ENCODE measurements around the gene CMSS1.

CMSS1 gene

GRCh38 chr3:99960123-99960878 is 142.6 kb downstream of the CMSS1 start:
- DNase-seq (ENCODE audit: low read depth), result no peak

GRCh38 chr3:99960941-99961340 is 143.3 kb downstream of the CMSS1 start:
- no peak for DNase-seq (ENCODE audit: low read depth)

DNA sequence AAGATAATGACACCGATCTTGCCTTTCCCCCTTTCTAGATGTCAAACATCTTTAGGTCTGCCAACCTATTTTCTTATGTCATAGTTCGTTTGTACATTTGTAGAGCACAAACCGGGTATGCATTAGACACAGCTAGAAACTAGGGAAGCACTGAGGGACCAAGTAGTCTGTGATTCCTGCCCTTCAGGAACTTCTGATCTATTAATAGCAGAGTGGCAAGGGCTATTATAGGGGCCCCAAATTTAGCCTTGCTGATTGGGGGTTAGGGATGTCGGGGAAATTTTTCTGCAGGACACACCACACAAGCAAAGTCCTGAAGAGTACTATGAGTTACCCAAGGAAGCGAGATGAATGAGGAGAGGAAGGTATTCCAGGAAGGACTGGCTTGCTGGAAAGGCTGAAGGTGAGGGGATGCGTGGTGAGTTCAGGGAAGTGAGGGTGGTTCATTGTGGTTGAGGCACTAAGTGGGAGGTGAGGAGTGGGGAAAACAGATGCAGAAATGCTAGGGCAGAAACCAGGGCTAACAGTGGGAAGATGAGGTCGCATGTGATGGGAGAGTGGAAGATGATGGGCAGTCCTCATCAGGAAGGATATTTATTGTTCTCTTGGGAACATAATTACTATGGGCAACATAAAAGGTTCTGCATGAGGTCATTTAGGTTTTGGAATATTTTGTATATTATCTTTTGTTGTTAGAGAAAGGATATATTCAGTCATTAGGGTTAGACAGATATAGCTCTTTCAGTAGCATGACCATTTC is 144.3 kb downstream of the CMSS1 start:
- no peak for DNase-seq (ENCODE audit: low read depth)

DNA sequence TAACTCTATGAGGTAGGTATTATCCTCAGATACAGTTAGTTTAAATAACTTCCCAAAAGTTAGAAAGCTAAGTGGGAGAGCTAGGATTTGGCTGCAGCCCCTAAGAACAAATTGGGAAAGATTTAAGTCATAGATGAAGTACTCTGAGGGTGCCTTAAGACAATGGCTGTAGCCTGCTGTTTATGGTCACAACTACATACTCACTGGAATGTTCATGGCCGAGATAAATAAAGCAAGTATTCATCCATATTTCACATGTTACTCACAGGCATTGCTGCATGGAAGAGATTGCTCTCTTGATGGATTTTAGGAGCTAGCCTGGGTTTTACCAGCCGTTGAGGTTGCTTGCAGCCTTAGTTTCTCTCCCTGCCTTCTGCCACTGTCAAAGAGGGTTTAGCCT is 145.0 kb downstream of the CMSS1 start:
- no peak for DNase-seq (ENCODE audit: low read depth)

DNA sequence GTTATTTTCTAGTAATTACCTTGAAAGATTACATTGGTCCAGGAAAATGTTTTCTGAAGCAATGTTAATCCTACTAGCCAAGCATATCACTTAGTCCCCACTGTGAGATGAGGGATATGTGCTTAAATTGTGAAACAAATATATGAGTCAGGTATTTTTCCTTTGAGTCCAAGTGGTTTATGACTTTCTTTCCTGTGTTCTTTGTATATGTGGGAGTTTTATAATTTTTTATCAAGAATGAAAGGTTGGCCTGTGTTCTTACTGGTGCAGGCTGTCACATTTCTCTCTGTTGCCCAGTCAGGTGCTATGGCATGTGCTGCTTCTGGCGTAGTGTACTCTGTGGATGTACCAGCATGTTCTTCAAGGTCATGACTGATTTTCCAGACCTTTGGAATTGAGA is 147.4 kb downstream of the CMSS1 start:
- no peak for DNase-seq (ENCODE audit: low read depth)

GRCh38 chr3:99965681-99966408 is 148.2 kb downstream of the CMSS1 start:
- DNase-seq (ENCODE audit: low read depth), result no peak

DNA sequence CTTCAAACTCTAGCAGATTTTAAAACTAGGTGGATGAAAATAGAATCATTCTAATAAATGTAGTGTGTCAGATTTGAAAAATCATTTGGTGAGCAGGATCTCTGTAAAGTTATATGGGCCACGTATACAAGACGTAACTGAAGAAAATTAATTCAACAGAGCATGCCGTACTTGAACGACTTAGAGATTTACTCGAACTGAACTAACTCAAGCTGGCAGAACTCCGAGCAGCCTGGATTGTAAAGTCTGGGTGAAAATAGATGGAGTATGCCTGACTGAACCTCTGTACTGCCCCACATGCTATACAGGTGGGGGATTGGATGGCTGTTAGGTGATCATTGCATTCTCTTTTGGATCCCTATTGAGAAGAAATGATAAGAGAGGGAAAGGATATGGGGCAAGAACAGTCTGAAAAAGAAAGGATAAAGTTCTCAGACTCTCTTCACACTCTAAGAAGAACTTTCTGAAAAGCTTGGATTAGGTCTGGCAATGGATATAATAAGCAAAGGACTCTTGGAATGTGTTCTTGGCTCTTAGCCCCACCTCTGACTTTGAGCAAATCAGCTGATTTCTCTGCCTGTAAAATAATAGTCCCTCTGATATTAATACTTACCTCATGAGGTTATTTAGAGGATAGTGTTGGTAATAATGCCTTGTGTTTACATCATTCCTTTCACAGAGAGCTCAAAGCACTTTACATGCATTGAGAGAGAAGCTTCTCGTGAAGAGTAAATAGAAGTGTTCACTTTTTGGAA is 149.2 kb downstream of the CMSS1 start:
- DNase-seq (ENCODE audit: low read depth), result no peak

GRCh38 chr3:99967796-99968195 is 150.1 kb downstream of the CMSS1 start:
- no peak for DNase-seq (ENCODE audit: low read depth)

GRCh38 chr3:99969136-99969535 is 151.5 kb downstream of the CMSS1 start:
- DNase-seq (ENCODE audit: low read depth), result no peak

DNA sequence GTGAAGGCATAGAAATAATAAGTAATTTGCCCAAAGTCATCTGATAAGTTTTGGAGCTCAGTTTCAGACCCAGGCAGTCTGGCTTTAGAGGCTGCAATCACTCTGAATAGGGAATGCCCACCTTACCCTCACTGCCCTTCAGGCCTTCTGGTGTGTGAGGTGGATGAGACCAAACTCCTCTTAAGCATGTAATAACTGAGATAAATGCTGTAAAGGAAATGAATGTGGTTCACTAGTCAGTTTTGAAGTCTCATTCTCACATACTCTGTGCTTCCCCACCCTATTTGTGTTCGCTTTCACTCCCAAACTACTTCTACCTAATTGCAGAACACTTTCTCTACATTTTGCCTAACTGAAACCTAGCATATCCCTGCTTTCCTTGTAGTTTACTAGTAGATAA is 152.5 kb downstream of the CMSS1 start:
- DNase-seq (ENCODE audit: low read depth), result no peak

GRCh38 chr3:99971761-99972160 is 154.1 kb downstream of the CMSS1 start:
- DNase-seq (ENCODE audit: low read depth), result no peak

DNA sequence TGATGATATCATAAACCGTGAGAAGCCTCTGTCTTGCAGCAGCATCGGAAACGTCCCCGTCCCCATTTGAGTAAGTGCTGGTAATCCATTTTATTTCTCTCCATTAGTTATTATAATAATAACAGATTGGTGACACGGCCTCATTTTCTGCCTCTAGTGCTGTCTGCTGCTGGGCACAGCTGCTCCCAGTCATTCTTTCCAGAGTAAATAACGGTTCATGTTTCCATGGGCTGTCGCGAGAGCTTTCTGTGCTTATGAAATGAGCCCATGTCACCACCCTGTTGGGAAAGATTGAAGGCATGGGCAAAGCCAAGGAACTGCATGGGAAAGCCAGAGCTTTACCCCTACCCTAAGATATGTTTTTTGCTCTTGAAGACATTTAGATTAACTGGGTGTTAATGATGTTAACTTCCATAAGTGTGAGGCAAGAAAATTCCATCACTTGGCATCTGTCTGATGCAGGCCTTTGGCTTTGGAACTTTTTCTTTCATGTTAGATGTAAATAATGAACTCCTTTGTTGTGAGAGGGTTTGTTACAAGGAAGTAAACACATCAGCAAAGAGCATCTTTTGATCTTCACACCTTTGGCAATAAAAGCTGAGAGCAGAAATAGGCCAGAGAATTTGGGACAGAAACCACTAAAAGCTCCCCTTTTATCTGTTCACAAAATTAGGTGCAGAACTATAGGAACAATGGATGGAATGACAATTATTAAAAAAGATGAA is 154.9 kb downstream of the CMSS1 start:
- no peak for DNase-seq (ENCODE audit: low read depth)

DNA sequence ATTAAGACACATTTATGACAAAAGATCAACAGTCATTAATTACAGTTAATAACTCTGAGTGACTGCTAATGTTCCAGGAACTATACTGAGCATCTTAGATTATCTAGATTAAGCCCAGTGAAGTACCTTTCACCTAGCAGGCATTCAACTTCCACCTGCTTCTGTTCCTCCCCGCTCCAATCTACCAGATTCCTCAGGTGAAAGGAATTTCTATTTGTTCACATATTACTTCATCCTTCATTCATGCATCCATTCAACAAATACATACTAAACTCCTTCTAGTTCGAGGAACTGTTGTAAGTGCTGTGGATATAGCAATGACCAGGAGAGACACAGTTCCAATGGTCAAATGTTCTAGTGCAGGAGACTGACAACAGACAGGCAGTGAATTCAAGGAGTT is 157.3 kb downstream of the CMSS1 start:
- no peak for DNase-seq (ENCODE audit: low read depth)

DNA sequence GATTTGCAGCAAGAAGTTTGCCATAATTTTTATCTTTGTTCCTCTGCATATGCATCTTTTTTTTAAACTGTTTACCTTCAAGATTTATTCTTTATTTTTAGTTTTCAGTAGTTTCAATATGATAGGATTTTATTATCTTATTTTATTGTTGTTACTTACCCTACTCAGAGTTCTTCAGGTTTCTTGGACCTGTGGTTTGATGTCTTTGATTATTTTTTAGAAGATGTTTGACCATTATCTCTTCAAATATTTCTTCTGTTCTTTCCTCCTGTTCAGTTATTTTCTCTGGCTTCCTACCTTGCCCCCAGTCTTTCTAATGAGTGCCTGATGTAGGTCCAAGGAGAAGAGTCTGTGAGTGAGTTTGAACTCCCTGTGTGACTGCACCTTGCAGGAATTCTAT is 158.9 kb downstream of the CMSS1 start:
- DNase-seq (ENCODE audit: low read depth), result no peak

GRCh38 chr3:99978221-99978620 is 160.6 kb downstream of the CMSS1 start:
- DNase-seq (ENCODE audit: low read depth), result no peak

DNA sequence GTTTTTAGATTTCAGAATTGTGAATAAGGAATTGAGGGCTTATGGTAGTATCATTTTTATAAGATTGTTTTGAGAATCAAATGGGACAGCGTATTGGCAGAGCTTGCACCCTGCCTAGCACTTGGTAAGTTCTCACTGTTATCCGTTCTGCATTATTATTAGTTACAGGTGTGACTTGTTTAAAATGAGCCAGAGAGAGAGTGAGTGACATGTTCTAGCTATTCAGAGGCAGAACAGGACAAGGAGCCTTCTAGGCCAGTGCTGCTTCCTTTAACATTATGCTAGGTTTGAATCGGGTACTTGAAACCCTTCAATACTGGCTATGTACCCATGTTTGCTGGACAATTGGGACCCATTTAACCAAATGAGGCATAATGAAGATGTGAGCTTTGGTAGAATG is 162.9 kb downstream of the CMSS1 start:
- DNase-seq (ENCODE audit: low read depth), result no peak

DNA sequence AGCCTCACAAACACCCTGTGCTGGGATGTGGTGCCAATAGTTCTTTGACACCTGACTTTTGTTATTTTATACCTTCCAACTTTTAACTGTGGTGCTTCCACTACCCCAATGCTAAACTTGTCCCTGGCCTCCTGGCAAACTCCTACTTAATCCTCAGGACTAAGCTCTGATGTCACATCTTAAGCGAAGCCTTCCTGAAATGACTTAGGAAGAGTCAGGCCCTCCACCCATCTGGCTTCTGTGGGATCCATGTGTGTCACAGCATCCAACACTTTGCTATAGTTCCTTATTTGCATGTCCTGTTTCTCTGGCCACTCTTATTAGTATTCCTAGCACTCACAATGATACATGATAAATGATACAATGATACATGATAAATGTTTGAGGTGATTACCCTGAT is 163.5 kb downstream of the CMSS1 start:
- DNase-seq (ENCODE audit: low read depth), result no peak

DNA sequence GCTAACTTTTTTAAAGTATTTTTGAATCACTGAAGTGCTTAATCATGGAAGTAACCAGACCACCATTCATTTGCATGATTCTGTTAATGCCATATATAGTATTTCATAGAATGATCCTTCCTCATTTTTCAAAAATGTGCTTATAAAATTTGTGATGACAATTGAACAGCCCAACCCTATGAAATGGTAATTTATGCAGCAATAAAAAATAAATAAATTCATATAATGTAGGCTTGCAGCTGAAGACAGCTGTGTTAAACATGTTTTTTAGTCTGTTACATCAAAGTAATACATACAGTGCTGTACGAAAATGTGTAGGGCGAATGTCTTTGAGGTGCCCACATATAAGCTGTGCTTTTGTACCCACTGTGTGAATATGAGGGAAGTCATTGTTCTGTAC is 165.0 kb downstream of the CMSS1 start:
- DNase-seq (ENCODE audit: low read depth), result no peak

DNA sequence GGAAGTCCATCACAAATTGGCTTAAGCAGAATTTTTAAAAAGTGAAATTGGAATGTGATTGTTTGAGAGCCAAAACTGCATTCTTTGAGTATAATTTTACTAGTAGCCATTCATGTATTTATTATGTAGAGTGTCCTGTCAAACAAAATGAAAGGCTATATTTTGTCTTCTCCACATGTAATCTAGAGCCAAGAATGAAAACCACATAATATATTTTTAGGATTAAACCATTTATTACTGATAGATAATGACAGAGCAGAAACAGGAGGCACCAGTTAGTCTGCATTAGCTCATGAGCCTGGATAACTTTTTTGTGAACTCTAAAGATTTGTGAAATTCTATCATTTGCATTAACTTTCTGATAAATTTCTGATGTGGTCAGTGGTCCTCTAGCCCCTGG is 166.5 kb downstream of the CMSS1 start:
- no peak for DNase-seq (ENCODE audit: low read depth)

- DNase-seq (ENCODE audit: low read depth), result no peak
These were observed 167.0 kb downstream of the CMSS1 start for GRCh38 chr3:99984668-99985067.

GRCh38 chr3:99990179-99990578 is 172.5 kb downstream of the CMSS1 start:
- DNase-seq (ENCODE audit: low read depth), result no peak

DNA sequence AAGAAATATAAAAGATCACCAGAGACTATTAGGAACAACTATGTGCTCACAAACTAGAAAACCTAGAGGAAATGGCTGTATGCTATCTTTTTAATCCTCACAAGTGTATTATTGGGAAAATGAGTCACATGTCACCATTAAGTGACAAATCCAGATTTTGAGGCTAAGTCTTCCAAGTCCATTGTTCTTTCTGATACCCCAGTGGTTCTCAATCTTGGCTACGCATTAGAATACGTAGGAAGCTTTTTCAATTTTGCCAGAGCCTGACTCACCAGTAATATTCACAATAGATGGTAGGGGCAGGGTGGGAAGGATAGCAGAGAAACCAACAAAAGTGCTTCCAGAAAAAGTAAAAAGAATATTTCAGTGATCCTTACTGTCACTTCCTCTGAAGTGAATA is 179.6 kb downstream of the CMSS1 start:
- DNase-seq (ENCODE audit: low read depth), result no peak
